ENCODE data around the gene RHBG.

- TF ChIP-seq CTCF (IDR thresholded peaks at IDR 0.05; ENCODE audit: low read depth, low read length, missing input control) (no peak), GABPA (IDR thresholded peaks at IDR 0.05 in 1 of 2, conservative IDR thresholded peaks at IDR 0.05 in 1 of 2) (no peak), MAX (IDR thresholded peaks at IDR 0.05) (no peak), ZBTB33 (IDR thresholded peaks at IDR 0.05) (no peak), RXRA (IDR thresholded peaks at IDR 0.05) (no peak), YY1 (IDR thresholded peaks at IDR 0.05) (no peak), ATF3 (IDR thresholded peaks at IDR 0.05) (no peak)
Measured at GRCh38 chr1:156320560-156320959, 48.5 kb upstream of the RHBG start.
